Measurements from ENCODE around the gene CDC42BPB. TPM values are rescaled to one million over a fixed set of nuclear protein-coding genes. Genes with fewer than 3 reads are reported as not detected.

The CDC42BPB gene
- total RNA-seq, 1 donor from 2014 or later: 105 TPM

- H3K9me3 ChIP-seq: no peaks in the 10 kb centered on the region
- no peak overlapping the region for H3K4me3 ChIP-seq
- H3K36me3 ChIP-seq: peaks cover 0 to 39% of the 10 kb centered on the region in 2 donors
- H3K27ac ChIP-seq: no peak overlapping the region
- intact Hi-C loops (cut with DNase I): no loop called here
- no peak for DNase-seq (ENCODE audit: extremely low spot score in 2 of 2)
- TF ChIP-seq POLR2A (IDR thresholded peaks at IDR 0.05) (no peak), CTCF (IDR thresholded peaks at IDR 0.05) (no peak), POLR2AphosphoS5 (IDR thresholded peaks at IDR 0.05; ENCODE audit: insufficient read depth in 1 of 2, low read depth in 1 of 2) (no peak)
- no peaks in the 10 kb centered on the region for H3K4me1 ChIP-seq
- no peaks in the 10 kb centered on the region for H3K27me3 ChIP-seq
Measured at GRCh38 chr14:102907980-102908730, 149.2 kb downstream of the CDC42BPB start.

GRCh38 chr14:102907303-102907844 lies 150.0 kb downstream of the CDC42BPB start:
- H3K27me3 ChIP-seq: no peaks in the 10 kb centered on the region
- no peak for DNase-seq (ENCODE audit: extremely low spot score in 2 of 2)
- no peaks in the 10 kb centered on the region for H3K4me1 ChIP-seq
- H3K9me3 ChIP-seq: no peaks in the 10 kb centered on the region
- H3K36me3 ChIP-seq: peaks cover 0 to 40% of the 10 kb centered on the region in 2 donors
- TF ChIP-seq POLR2AphosphoS5 (IDR thresholded peaks at IDR 0.05; ENCODE audit: insufficient read depth in 1 of 2, low read depth in 1 of 2) (no peak), CTCF (IDR thresholded peaks at IDR 0.05) (no peak), POLR2A (IDR thresholded peaks at IDR 0.05) (no peak)
- H3K27ac ChIP-seq: no peak overlapping the region
- intact Hi-C loops (cut with DNase I): no loop called here
- H3K4me3 ChIP-seq: no peak overlapping the region

- Histone ChIP-seq H3K27ac (no peak overlapping the region), H3K9me3 (no peaks in the 10 kb centered on the region), H3K4me1 (no peaks in the 10 kb centered on the region), H3K4me3 (no peak overlapping the region), H3K36me3 (peaks cover 0 to 40% of the 10 kb centered on the region in 2 donors), H3K27me3 (no peaks in the 10 kb centered on the region)
- no peak for DNase-seq (ENCODE audit: extremely low spot score in 2 of 2)
- intact Hi-C loops (cut with DNase I): no loop called here
- no peak for TF ChIP-seq POLR2AphosphoS5 (IDR thresholded peaks at IDR 0.05; ENCODE audit: insufficient read depth in 1 of 2, low read depth in 1 of 2)
- no peak for TF ChIP-seq CTCF (IDR thresholded peaks at IDR 0.05)
- no peak for TF ChIP-seq POLR2A (IDR thresholded peaks at IDR 0.05)
Measured at GRCh38 chr14:102906616-102907302, 150.6 kb downstream of the CDC42BPB start.

GRCh38 chr14:102905116-102906108 lies 151.9 kb downstream of the CDC42BPB start:
- intact Hi-C loops (cut with DNase I): no loop called here
- Histone ChIP-seq H3K4me3 (no peak overlapping the region), H3K4me1 (no peaks in the 10 kb centered on the region), H3K36me3 (peaks cover 0 to 40% of the 10 kb centered on the region in 2 donors), H3K27me3 (no peaks in the 10 kb centered on the region), H3K9me3 (no peaks in the 10 kb centered on the region), H3K27ac (no peak overlapping the region)
- no peak for DNase-seq (ENCODE audit: extremely low spot score in 2 of 2)
- TF ChIP-seq POLR2A (IDR thresholded peaks at IDR 0.05): no peak
- no peak for TF ChIP-seq CTCF (IDR thresholded peaks at IDR 0.05)
- no peak for TF ChIP-seq POLR2AphosphoS5 (IDR thresholded peaks at IDR 0.05; ENCODE audit: insufficient read depth in 1 of 2, low read depth in 1 of 2)

Measured in vagina (tissue), 2 donors.